ENCODE results near the gene HSD17B13.

Gene HSD17B13

GRCh38 chr4:87258677-87259076 is 64.0 kb downstream of the HSD17B13 start:
- no peak for DNase-seq

GRCh38 chr4:87257523-87257922 is 65.2 kb downstream of the HSD17B13 start:
- no peak for DNase-seq

GRCh38 chr4:87255755-87256154 is 66.9 kb downstream of the HSD17B13 start:
- no peak for DNase-seq

All from NCI-H524 (cell line).